CD4-positive, alpha-beta memory T cell (primary cell): ENCODE data around the gene ZNF534. TPM values are rescaled to one million over a fixed set of nuclear protein-coding genes. Genes with fewer than 3 reads are reported as not detected.
A peak's percentile ranks its signal among the peaks of the same experiment; 100 is the strongest.

Source experiments
- CTCF ChIA-PET: fragments of 350-600 bp; sonication (Branson Sonifier 250); formaldehyde crosslinking; loops from one replicate; lab custom pipeline; 2021; ENCODE audit warnings: inconsistent platforms; ENCODE audit not compliant: partially characterized antibody; lab: Charles Lee
- POLR2A ChIA-PET: fragments of 350-600 bp; sonication (Branson Sonifier 250); formaldehyde crosslinking; loops from one replicate; lab custom pipeline; 2021; ENCODE audit not compliant: partially characterized antibody; lab: Charles Lee
- DNase-seq, 5 donors: peaks; one replicate each; pipeline versions ENCODE4 v3.0.0 to v3.0.0-alpha.2; 2020 to 2022; ENCODE audit warnings: mixed read lengths in 1 of 5
- H3K27ac ChIP-seq: one replicate; pipeline ENCODE4 v1.7.0; 2013; ENCODE audit warnings: low read depth, low read length
- H3K27me3 ChIP-seq: 2 replicates; pipeline ENCODE4 v1.7.0; 2013; ENCODE audit warnings: mild to moderate bottlenecking, low read length, moderate library complexity; ENCODE audit not compliant: insufficient read depth
- H3K36me3 ChIP-seq: 2 replicates; pipeline ENCODE4 v1.7.0; 2013; ENCODE audit warnings: mild to moderate bottlenecking, low read length, moderate library complexity; ENCODE audit not compliant: insufficient read depth
- H3K4me1 ChIP-seq: 2 replicates; pipeline ENCODE4 v1.7.0; 2013; ENCODE audit warnings: mild to moderate bottlenecking, low read length, moderate library complexity; ENCODE audit not compliant: insufficient read depth
- H3K4me3 ChIP-seq, 2 donors: one replicate each; pipeline ENCODE4 v1.7.0; 2013; ENCODE audit warnings: low read length in 2 of 2, mild to moderate bottlenecking in 1 of 2
- H3K9me3 ChIP-seq, 2 donors: one replicate each; pipeline ENCODE4 v1.7.0; 2013; ENCODE audit warnings: low read length in 2 of 2, control low read depth in 1 of 2; ENCODE audit not compliant: control insufficient read depth in 1 of 2
- H3K27ac Mint-ChIP-seq, 7 donors: one replicate each; pipeline ENCODE4 v1.8.0; 2020 to 2021; ENCODE audit warnings: mixed read lengths in 7 of 7, mild to moderate bottlenecking in 6 of 7, inconsistent platforms in 3 of 7, moderate library complexity in 3 of 7
- H3K27me3 Mint-ChIP-seq, 2 donors: one replicate each; pipeline ENCODE4 v1.8.0; 2020 to 2021; ENCODE audit warnings: mixed read lengths in 2 of 2
- H3K36me3 Mint-ChIP-seq, 2 donors: one replicate each; pipeline ENCODE4 v1.8.0; 2020 to 2021; ENCODE audit warnings: mixed read lengths in 2 of 2, inconsistent platforms in 1 of 2, mild to moderate bottlenecking in 1 of 2
- H3K4me1 Mint-ChIP-seq, 4 donors: one replicate each; pipeline ENCODE4 v1.8.0; 2020 to 2021; ENCODE audit warnings: mixed read lengths in 4 of 4, mild to moderate bottlenecking in 1 of 4
- H3K4me3 Mint-ChIP-seq, 8 donors: one replicate each; pipeline ENCODE4 v1.8.0; 2020 to 2021; ENCODE audit warnings: mixed read lengths in 8 of 8, mild to moderate bottlenecking in 7 of 8, moderate library complexity in 6 of 8, inconsistent platforms in 3 of 8
- H3K9me3 Mint-ChIP-seq, 8 donors: one replicate each; pipeline ENCODE4 v1.8.0; 2020 to 2021; ENCODE audit warnings: mixed read lengths in 8 of 8, mild to moderate bottlenecking in 5 of 8, inconsistent platforms in 3 of 8, moderate library complexity in 1 of 8
- intact Hi-C: fragments of 100-400 bp; cut with micrococcal nuclease; formaldehyde crosslinking; loops from one replicate; pipeline ENCODE4 v1.15.1; 2023
- polyA plus RNA-seq, 2 donors: library from polyadenylated mRNA; unstranded; fragments of 300-500 nt; fragmentation: Illumina TruSeq; gene quantifications; one replicate each; pipeline ENCODE4 v1.2.3, GENCODE V29; 2021
- total RNA-seq, 2 experiments: library from RNA; stranded (reverse); gene quantifications; one replicate each; pipeline ENCODE4 v1.2.3, GENCODE V29; 2021

The ZNF534 gene
- total and polyA plus RNA-seq, 4 experiments from 2014 or later: 0.15 TPM; not detected in 3

DNA sequence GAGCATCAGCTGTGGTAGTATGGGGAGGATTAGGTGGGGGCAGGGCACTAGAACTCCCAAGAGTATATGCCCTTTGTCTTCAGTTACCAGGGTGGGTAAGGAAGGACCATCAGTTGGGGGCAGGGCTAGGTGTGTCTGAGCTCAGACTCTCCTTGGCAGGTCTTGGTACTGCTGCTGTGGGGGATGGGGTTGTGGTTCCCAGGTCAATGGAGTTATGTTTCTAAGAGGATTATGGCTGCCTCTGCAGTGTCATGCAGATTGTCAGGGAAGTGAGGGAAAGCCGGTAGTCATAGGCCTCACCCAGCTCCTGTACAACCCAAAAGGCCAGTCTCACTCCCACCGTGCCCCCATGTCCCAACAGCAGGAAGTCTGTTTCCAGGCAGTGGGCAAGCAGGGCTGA lies 15.6 kb downstream of the ZNF534 start:
- Mint-ChIP-seq H3K36me3 (peaks cover 6 to 29% of the 10 kb centered on the region in 2 donors), H3K27ac (peak overlapping the region in 1 of 7 donors; percentile 15), H3K4me3 (no peak overlapping the region), H3K9me3 (peaks cover 7 to 97% (median 81%) of the 10 kb centered on the region in 8 donors), H3K27me3 (peaks cover 0 to 2% of the 10 kb centered on the region in 2 donors), H3K4me1 (no peaks in the 10 kb centered on the region)
- CTCF ChIA-PET: no interaction called here
- H3K36me3 ChIP-seq: no peaks in the 10 kb centered on the region
- H3K9me3 ChIP-seq: peaks cover 0 to 37% of the 10 kb centered on the region in 2 donors
- DNase-seq: no peak
- no peak overlapping the region for H3K27ac ChIP-seq
- no peak overlapping the region for H3K4me3 ChIP-seq
- intact Hi-C loops: no loop called here
- H3K4me1 ChIP-seq: no peaks in the 10 kb centered on the region
- POLR2A ChIA-PET: no interaction called here
- no peaks in the 10 kb centered on the region for H3K27me3 ChIP-seq

GRCh38 chr19:52451241-52451640 lies 22.3 kb downstream of the ZNF534 start:
- Histone ChIP-seq H3K27ac (no peak overlapping the region), H3K4me3 (no peak overlapping the region), H3K9me3 (peaks cover 0 to 51% of the 10 kb centered on the region in 2 donors), H3K36me3 (no peaks in the 10 kb centered on the region), H3K27me3 (no peaks in the 10 kb centered on the region), H3K4me1 (peaks cover 9% of the 10 kb centered on the region)
- Mint-ChIP-seq H3K27ac (no peak overlapping the region), H3K9me3 (peaks cover 2 to 95% (median 85%) of the 10 kb centered on the region in 8 donors), H3K36me3 (peaks cover 41 to 48% of the 10 kb centered on the region in 2 donors), H3K27me3 (peaks cover 0 to 2% of the 10 kb centered on the region in 2 donors), H3K4me3 (peak overlapping the region in 2 of 8 donors; percentile 53 to 61), H3K4me1 (peaks cover 3 to 13% (median 10%) of the 10 kb centered on the region in 4 donors)
- POLR2A ChIA-PET: no interaction called here
- DNase-seq: no peak
- CTCF ChIA-PET: no interaction called here
- intact Hi-C loops: no loop called here

DNA sequence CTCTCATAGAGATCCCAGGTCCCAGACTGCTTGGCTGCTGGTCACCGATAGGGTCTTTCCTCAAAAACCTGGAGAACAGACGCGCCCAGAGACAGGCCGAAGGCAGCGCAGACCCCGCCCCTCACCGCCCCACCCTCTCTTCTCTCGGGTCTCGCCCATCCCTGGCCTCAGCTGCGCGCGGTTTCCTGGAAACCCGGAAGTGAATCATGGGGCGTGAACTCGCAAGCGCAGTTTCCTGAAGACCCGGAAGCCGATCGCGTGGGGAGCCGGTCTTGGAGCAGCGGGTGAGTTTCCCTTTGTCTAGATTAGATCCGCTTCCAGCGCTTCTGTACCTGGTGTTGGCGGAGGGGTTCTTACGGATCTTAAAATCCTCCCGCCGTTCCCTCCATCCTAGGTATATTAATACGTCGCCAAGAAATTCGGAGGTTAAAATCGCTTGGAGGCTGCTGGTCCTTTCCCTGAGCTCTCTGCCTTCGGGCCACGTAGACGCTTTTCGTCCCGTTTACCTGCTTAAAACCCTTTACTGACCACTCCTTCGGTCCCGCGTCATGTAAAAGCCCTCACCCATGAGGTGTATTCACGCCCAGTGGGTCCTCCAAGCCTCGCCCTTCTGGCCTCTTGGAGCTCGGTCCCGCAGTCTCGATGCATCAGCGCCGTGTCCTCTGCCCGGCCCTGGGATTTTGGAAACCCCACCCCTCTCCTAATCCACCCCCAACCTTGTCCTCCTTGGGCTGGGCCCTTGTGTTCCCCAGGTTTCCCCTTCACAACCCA lies 24.6 kb downstream of the ZNF534 start, which contains the start of gene ZNF578:
Gene ZNF578, plus strand, starts transcription at position 230 of the 771 bp plus-strand sequence. CDS start 48,293 bp downstream, outside the sequence.
- Mint-ChIP-seq H3K36me3 (peaks cover 60 to 68% of the 10 kb centered on the region in 2 donors), H3K4me1 (peaks cover 3 to 13% (median 10%) of the 10 kb centered on the region in 4 donors), H3K27me3 (peaks cover 0 to 2% of the 10 kb centered on the region in 2 donors), H3K9me3 (peaks cover 2 to 97% (median 89%) of the 10 kb centered on the region in 8 donors), H3K27ac (peak within 1 kb of the TSS; percentile 48 to 85 (median 74)), H3K4me3 (peak within 1 kb of the TSS; percentile 85 to 92 (median 89))
- no peaks in the 10 kb centered on the region for H3K27me3 ChIP-seq
- H3K36me3 ChIP-seq: no peaks in the 10 kb centered on the region
- intact Hi-C loops: no loop called here
- DNase-seq: peak; percentile 49 to 72 (median 71)
- H3K27ac ChIP-seq: no peak within 1 kb of the TSS
- peaks cover 0 to 59% of the 10 kb centered on the region in 2 donors for H3K9me3 ChIP-seq
- ChIA-PET CTCF (no interaction called here), POLR2A (no interaction called here)
- peak within 1 kb of the TSS; percentile 58 to 70 for H3K4me3 ChIP-seq
- H3K4me1 ChIP-seq: peaks cover 9% of the 10 kb centered on the region

DNA sequence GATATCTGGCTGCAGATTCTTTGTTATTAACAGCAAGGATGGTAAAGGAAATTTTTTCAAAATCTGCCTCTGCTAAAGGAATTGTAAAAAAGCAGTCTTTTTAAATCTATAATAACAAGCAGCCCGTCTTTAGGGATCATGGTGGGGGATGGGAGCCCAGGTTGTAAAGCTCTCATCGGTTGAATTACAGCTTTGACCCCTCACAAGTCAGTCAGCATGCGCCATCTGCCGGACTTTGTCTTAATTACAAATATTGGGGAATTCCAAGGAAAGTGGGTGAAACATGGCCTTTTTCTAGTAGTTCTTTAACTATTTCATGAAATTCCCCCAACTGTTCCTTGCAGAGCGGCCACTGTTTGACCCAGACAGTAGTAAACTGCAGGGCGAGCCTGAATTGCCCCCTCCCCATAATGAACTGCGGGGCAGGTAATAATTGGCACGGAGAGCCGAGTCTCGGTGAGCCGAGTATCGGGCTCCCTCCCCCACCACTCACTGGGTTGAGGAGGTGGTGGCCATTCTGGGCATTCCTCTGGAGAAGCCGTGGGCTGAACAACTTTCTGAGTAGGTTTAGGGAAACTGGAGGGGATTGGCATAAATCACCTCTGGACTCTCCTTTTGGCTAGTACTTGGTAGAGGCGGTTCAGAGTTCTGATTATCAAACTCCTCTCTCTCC lies 36.0 kb downstream of the ZNF534 start:
- Histone ChIP-seq H3K4me3 (no peak overlapping the region), H3K27ac (no peak overlapping the region), H3K27me3 (no peaks in the 10 kb centered on the region), H3K4me1 (no peaks in the 10 kb centered on the region), H3K9me3 (peaks cover 0 to 44% of the 10 kb centered on the region in 2 donors), H3K36me3 (no peaks in the 10 kb centered on the region)
- H3K4me1 Mint-ChIP-seq: no peaks in the 10 kb centered on the region
- H3K27me3 Mint-ChIP-seq: no peaks in the 10 kb centered on the region
- peaks cover 2 to 96% (median 86%) of the 10 kb centered on the region in 8 donors for H3K9me3 Mint-ChIP-seq
- no peak for DNase-seq
- H3K4me3 Mint-ChIP-seq: peak overlapping the region in 1 of 8 donors; percentile 5
- ChIA-PET POLR2A (no interaction called here), CTCF (no interaction called here)
- H3K36me3 Mint-ChIP-seq: peaks cover 58 to 65% of the 10 kb centered on the region in 2 donors
- intact Hi-C loops: no loop called here
- no peak overlapping the region for H3K27ac Mint-ChIP-seq

DNA sequence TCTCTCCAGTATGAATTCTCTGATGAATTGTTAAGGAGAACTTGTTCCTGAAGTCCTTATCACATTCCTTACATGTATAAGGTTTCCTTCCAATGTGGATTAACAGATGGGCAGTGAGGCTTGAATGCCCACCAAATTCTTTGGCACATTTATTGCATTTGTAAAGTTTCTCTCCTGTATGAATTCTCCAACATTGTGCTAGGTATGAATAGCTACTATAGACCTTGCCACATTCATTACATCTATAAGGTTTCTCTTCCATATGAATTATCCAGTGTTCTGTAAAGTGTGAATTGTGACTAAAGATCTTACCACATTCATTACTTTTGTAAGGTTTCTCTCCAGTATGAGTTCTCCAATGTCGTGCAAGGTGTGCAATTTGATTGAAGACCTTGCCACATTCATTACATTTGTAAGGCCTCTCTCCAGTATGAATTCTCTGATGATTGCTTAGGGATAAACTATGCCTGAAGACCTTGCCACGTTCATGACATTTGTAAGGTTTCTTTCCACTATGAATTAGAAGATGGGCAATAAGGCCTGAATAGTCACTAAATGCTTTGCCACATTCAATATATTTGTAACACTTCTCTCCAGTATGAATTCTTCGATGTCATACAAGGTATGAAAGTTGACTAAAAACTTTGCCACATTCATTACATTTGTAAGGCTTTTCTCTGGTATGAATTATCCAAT lies 44.9 kb downstream of the ZNF534 start:
- H3K4me3 ChIP-seq: no peak overlapping the region
- H3K36me3 Mint-ChIP-seq: peaks cover 40 to 53% of the 10 kb centered on the region in 2 donors
- H3K27ac Mint-ChIP-seq: no peak overlapping the region
- no peaks in the 10 kb centered on the region for H3K27me3 Mint-ChIP-seq
- peaks cover 3 to 96% (median 91%) of the 10 kb centered on the region in 8 donors for H3K9me3 Mint-ChIP-seq
- H3K9me3 ChIP-seq: peaks cover 0 to 69% of the 10 kb centered on the region in 2 donors
- intact Hi-C loops: no loop called here
- H3K4me1 ChIP-seq: no peaks in the 10 kb centered on the region
- DNase-seq: no peak
- ChIA-PET CTCF (no interaction called here), POLR2A (no interaction called here)
- no peaks in the 10 kb centered on the region for H3K36me3 ChIP-seq
- H3K27ac ChIP-seq: no peak overlapping the region
- no peaks in the 10 kb centered on the region for H3K27me3 ChIP-seq
- H3K4me1 Mint-ChIP-seq: no peaks in the 10 kb centered on the region
- no peak overlapping the region for H3K4me3 Mint-ChIP-seq

GRCh38 chr19:52474351-52475127 lies 45.6 kb downstream of the ZNF534 start:
- Mint-ChIP-seq H3K4me1 (no peaks in the 10 kb centered on the region), H3K4me3 (peak overlapping the region in 1 of 8 donors; percentile 33), H3K36me3 (peaks cover 38 to 50% of the 10 kb centered on the region in 2 donors), H3K9me3 (peaks cover 3 to 94% (median 91%) of the 10 kb centered on the region in 8 donors), H3K27me3 (no peaks in the 10 kb centered on the region), H3K27ac (no peak overlapping the region)
- Histone ChIP-seq H3K36me3 (no peaks in the 10 kb centered on the region), H3K4me3 (no peak overlapping the region), H3K9me3 (peaks cover 0 to 69% of the 10 kb centered on the region in 2 donors), H3K27me3 (no peaks in the 10 kb centered on the region), H3K27ac (no peak overlapping the region), H3K4me1 (no peaks in the 10 kb centered on the region)
- intact Hi-C loops: no loop called here
- ChIA-PET CTCF (no interaction called here), POLR2A (no interaction called here)
- no peak for DNase-seq
